Embryonic facial prominence (tissue), 1 donor: Measurements from ENCODE around the gene ADAD2.
"Not testable (repeated sequence)": the region's sequence is repeated elsewhere in the genome, so short reads cannot be mapped to it uniquely, and the experiment has no call there.

Experiments
- DNase-seq: peaks from one replicate; pipeline ENCODE4 v3.0.0-alpha.2; 2016; ENCODE audit errors: extremely low spot score

Gene ADAD2

DNA sequence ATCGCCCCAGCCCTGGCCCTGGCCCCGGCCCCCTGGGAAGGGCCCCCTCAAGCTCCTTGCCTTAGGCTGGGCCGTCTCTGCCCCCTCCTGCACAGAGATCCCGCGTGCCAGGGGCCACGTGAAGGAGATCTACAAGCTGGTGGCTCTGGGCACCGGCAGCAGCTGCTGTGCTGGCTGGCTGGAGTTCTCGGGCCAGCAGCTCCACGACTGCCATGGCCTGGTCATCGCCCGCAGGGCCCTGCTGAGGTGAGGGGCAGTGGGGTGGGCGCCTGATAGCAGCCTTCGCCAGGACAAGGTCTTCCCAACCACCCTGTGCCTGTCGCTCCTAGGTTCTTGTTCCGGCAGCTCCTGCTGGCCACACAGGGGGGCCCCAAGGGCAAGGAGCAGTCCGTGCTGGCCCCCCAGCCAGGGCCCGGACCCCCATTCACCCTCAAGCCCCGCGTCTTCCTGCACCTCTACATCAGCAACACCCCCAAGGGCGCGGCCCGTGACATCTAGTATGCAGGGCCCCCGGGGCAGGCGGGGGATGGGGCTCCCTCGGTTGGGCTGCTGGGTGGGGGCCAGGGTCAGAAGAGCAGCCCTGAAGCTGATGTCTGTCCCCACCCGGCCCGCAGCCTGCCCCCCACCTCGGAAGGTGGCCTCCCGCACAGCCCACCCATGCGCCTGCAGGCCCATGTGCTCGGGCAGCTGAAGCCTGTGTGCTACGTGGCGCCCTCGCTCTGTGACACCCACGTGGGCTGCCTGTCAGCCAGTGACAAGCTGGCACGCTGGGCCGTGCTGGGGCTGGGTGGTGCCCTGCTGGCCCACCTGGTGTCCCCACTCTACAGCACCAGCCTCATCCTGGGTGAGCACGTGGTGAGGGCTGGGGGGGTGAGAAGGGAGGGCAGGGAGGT, 4.5 kb downstream of the ADAD2 start:
- no peak for DNase-seq

GRCh38 chr16:84196101-84196500, 5.1 kb downstream of the ADAD2 start:
- no peak for DNase-seq

DNA sequence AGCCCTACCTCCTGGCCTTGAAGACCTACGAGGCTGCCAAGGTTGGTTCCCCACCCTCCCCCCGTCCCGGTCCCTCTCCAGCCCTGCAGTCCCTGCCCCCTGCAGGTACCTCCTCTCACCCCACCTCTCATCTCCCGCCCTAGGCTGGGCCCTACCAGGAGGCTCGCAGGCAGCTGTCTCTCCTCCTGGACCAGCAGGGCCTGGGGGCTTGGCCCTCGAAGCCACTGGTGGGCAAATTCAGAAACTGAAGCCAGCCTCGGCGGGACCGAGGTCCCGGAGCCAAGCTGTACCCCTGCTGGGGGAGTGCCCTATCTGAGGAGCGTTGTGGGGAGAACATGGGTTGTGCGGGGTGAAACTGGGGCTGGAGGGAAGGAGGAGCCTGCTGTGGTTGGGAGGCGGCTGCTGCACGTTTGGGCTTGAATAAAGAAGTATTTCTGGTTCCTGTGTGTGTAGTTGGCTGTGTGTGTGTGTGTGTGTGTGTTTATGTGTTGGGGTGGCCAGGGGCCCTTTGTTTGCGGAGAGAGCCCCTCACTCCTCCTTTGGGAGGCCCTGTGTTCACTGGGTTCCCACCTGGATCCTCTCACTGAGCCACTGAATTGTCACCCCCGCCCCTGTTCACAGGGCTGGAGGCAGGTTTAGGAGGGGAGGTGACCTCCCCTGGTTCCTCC, 5.9 kb downstream of the ADAD2 start:
- peak; percentile 25 for DNase-seq

DNA sequence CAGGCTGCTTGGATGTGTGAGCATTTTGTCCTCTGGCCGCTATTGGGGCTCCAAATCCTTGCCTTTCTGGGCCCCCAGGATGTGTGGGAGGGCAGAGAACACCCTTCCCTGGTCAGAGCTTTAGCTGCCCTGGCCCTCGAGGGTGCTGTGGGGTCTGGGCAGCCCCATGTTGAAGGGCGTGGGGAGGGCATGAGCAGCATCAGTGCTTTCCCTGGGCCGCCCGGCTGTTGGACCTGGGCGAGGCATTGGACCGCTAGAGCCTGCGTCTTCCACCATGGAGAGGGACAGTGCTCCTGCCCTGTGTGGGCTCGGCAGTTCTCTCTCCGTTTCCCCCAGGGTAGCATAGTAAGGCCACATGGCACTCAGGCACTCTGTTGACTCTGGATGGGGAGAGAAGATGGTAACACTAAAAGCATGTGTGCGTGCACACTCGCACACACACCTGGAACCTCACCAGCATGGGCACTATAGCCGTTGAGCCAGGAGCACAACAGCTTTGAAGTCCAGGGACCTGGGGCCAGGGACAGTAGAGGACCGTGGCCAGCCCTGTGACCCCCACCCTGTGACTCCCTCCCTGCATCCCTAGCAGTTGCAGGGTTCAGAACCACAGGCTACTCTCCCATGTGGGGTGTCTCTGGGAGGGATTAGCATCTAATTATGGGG, 6.6 kb downstream of the ADAD2 start:
- DNase-seq, result no peak

DNA sequence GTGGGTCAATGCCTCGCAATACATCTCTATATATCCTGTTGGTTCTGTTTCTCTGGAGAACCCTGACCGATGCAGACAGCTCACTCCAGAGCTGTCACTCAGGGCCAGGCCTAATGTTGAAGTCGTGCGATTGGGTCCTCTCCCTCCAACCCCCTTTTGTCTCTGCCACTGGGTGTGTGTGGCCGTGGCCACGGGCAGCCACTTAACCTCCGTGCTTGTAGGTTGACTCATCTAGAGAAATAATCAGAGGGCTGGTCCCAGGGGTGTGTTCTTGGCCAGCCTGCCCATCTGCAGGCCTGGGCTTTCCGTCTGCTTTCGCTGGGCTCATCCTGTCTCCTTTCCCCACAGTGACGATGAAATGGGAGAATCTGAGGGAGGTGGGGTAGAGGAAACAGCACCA, 7.4 kb downstream of the ADAD2 start:
- no peak for DNase-seq

- no peak for DNase-seq
These were observed 8.1 kb downstream of the ADAD2 start for GRCh38 chr16:84199097-84199496.

- no peak for DNase-seq
These were observed 8.9 kb downstream of the ADAD2 start for GRCh38 chr16:84199861-84200260.

DNA sequence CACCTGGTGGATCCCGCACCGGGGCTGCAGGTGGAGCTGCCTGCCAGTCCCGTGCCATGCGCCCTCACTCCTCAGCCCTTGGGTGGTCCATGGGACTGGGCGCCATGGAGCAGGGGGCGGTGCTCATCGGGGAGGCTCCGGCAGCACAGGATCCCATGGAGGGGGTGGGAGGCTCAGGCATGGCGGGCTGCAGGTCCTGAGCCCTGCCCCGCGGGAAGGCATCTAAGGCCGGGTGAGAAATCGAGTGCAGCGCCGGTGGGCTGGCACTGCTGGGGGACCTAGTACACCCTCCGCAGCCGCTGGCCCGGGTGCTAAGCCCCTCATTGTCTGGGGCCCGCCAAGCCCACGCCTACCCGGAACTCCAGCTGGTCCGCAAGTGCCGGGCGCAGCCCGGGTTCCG, 13.6 kb downstream of the ADAD2 start:
- DNase-seq, result not testable (repeated sequence)

DNA sequence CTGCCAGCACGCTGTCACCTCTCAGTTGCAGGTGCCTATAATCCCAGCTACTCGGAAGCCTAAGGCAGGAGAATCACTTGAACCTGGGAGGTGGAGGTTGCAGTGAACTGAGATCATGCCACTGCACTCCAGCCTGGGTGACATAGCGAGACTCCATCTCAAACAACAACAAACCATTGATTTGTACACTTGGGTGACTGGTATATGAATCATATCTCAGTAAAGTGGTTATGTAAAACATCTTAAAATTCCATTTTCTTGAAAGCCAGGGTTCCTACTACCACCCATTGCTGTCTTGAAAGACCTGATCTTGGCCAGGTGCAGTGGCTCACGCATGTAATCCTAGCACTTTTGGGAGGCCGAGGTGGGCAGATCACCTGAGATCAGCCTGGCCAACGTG, 14.2 kb downstream of the ADAD2 start:
- DNase-seq, result not testable (repeated sequence)

DNA sequence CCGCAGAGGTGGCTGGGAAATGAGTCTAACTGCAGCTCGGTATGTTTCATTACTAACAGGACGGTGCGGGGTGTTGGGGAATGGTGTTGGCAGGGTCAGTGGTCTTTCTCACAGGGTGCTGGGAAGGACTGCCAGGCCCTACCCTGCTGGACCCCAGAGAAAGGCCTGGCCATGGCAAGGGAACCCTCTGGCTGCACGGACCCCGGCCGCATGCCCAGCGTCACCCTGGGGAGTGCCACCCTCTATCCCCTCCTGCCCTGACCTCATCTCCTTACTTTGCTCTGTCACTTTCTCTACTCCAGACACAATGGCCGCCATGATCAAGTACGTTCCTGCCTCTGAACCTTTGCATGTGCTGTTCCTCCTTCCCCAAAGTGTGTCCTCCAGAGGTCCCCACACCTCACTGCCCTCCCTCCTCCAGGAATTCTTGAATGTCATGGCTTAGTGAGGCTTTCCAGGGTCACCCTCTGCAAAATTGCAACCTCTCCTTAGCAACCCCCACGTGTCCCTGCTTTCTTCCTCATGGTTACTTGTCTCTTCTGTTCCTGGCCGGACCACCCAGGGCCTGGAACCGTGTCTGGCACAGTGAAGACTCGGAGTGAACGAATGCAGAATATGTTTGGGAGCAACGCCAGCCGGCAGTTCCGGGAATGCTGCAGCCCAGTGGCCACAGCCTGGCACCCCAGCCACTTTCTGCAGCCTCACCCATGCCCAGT, 15.2 kb downstream of the ADAD2 start:
- DNase-seq, result no peak

- no peak for DNase-seq
These were observed 16.3 kb downstream of the ADAD2 start for GRCh38 chr16:84207251-84207650.

GRCh38 chr16:84207879-84208278, 16.9 kb downstream of the ADAD2 start:
- no peak for DNase-seq

- DNase-seq, result no peak
These were observed 19.0 kb downstream of the ADAD2 start for GRCh38 chr16:84209989-84210388.

- no peak for DNase-seq
These were observed 21.2 kb downstream of the ADAD2 start for GRCh38 chr16:84212154-84212553.

- DNase-seq, result no peak
These were observed 21.7 kb downstream of the ADAD2 start for GRCh38 chr16:84212631-84213030.

- DNase-seq, result no peak
These were observed 23.6 kb downstream of the ADAD2 start for GRCh38 chr16:84214451-84215066.

DNA sequence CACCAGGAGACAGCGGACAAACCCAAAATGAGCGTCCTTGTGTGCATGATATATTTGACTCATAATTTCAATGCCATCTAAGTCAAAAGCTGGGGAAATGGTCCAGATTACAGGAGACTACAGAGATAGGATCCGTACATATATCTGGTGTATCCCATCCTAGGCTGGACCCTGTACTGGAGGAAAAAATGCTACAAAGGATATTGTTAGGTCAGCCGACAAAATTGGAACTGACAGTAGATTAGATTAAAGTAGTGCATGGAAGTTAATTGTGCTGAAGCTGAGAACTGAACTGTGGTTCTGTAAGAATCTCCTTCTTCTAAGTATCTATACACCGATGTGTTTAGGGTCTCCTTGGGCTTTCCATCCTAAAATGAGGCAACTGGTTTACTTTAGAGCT, 24.6 kb downstream of the ADAD2 start:
- DNase-seq, result no peak

DNA sequence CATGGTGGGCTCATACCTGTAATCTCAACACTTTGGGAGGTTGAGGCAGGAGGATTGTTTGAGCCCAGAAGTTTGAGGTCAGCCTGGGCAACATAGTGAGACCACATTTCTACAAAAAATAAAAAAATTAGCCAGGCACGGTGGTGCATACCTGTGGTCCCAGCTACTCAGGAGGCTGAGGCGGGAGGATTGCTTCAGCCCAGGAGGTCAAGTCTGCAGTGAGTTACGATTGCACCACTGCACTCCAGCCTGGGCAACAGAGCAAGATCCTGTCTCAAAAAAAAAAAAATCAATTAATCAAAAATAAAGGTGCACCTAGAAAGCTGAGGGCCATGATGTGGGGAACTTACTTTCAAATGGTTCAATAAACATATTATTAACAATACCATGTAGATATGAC, 25.2 kb downstream of the ADAD2 start:
- not testable (repeated sequence) for DNase-seq

GRCh38 chr16:84218176-84218823, 27.3 kb downstream of the ADAD2 start:
- no peak for DNase-seq

GRCh38 chr16:84218956-84219355, 28.0 kb downstream of the ADAD2 start:
- DNase-seq, result no peak

DNA sequence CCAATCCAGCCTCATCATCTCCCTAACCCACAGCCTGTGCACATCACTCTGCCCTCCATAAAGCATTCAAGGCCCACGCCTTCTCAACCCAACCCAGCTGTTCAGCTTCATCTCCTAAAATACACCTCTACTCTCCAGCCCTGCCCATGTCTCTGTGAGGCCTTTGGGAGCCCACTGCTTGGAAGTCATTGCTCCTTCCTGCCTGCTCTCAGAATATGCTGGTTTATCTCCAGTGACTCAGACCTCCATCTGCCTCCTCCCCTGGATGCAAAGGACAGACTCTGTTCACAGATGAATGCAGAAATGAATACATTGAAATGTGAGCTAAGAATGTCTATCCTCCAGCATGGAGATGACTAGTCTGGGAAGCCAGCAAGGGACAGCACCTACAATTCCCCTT, 29.9 kb downstream of the ADAD2 start:
- no peak for DNase-seq
